IMR-90 (cell line): ENCODE data around the gene ETV3L. TPM values are rescaled to one million over a fixed set of nuclear protein-coding genes. Genes with fewer than 3 reads are reported as not detected.

Experiments used
- ATAC-seq: fragments of 200-7000 bp; cut with Tn5 transposase; 2 replicates; pipeline ENCODE4 v1.9.1; 2020; ENCODE audit warnings: low read depth, mild to moderate bottlenecking, moderate library complexity
- BruUV-seq: library from RNA; stranded (reverse); fragments of 400-500 nt; replicated peaks from 2 replicates; lab custom pipeline; 2021; lab: Mats Ljungman, UMichigan
- CTCF ChIA-PET: fragments of 300-600 bp; formaldehyde crosslinking; extraction: SDS; loops from one replicate; lab custom pipeline; 2021; ENCODE audit warnings: antibody characterized with exemption; lab: Yijun Ruan, JAX
- POLR2A ChIA-PET: fragments of 300-600 bp; sonication (Branson Sonifier 250); formaldehyde crosslinking; loops from one replicate; lab custom pipeline; 2022; ENCODE audit warnings: antibody characterized with exemption; ENCODE audit not compliant: unreplicated experiment; lab: Charles Lee
- DNase-seq: peaks from one replicate; pipeline ENCODE4 v3.0.0; 2013
- H2AFZ ChIP-seq: replicated peaks from 2 replicates; pipeline ENCODE3; 2013; ENCODE audit warnings: low read length, mild to moderate bottlenecking; ENCODE audit not compliant: poor library complexity
- H2AK5ac ChIP-seq: 2 replicates; pipeline ENCODE4 v1.6.1; 2013; ENCODE audit warnings: low read depth, low read length, inconsistent platforms
- H2AK9ac ChIP-seq: replicated peaks from 2 replicates; pipeline ENCODE3; 2013; ENCODE audit warnings: mild to moderate bottlenecking, low read depth, low read length, moderate library complexity; ENCODE audit not compliant: poor library complexity
- H2BK120ac ChIP-seq: 2 replicates; pipeline ENCODE4 v1.6.1; 2013; ENCODE audit warnings: low read depth, low read length, inconsistent platforms
- H2BK15ac ChIP-seq: 3 replicates; pipeline ENCODE4 v1.6.1; 2013; ENCODE audit warnings: low read depth, low read length, inconsistent platforms
- H2BK20ac ChIP-seq: 2 replicates; pipeline ENCODE4 v1.6.1; 2013; ENCODE audit warnings: low read depth, mild to moderate bottlenecking, inconsistent platforms, low read length, moderate library complexity
- H2BK5ac ChIP-seq: 2 replicates; pipeline ENCODE4 v1.6.1; 2013; ENCODE audit warnings: mild to moderate bottlenecking, low read depth, low read length, inconsistent platforms; ENCODE audit not compliant: poor library complexity, severe bottlenecking
- H3K14ac ChIP-seq: replicated peaks from 2 replicates; pipeline ENCODE4 v1.6.1; 2013; ENCODE audit warnings: low read depth, low read length, inconsistent platforms
- H3K18ac ChIP-seq: 2 replicates; pipeline ENCODE4 v1.6.1; 2013; ENCODE audit warnings: low read depth, low read length, control low read depth
- H3K23ac ChIP-seq: 2 replicates; pipeline ENCODE4 v1.6.1; 2013; ENCODE audit warnings: low read depth, low read length, inconsistent platforms
- H3K27ac ChIP-seq: 2 replicates; pipeline ENCODE4 v1.5.1; 2013; ENCODE audit warnings: mild to moderate bottlenecking, control low read depth, low read length; ENCODE audit not compliant: insufficient read depth
- H3K27me3 ChIP-seq: 2 replicates; pipeline ENCODE4 v1.6.1; 2013; ENCODE audit warnings: low read length; ENCODE audit not compliant: control insufficient read depth, insufficient read depth
- H3K36me3 ChIP-seq: 2 replicates; pipeline ENCODE4 v1.6.1; 2013; ENCODE audit warnings: low read length, mixed read lengths; ENCODE audit not compliant: control insufficient read depth, insufficient read depth
- H3K4ac ChIP-seq: 2 replicates; pipeline ENCODE4 v1.6.1; 2013; ENCODE audit warnings: low read depth, low read length, inconsistent platforms
- H3K4me1 ChIP-seq: 2 replicates; pipeline ENCODE4 v1.6.1; 2013; ENCODE audit warnings: low read length, mixed read lengths; ENCODE audit not compliant: control insufficient read depth, insufficient read depth
- H3K4me2 ChIP-seq: 2 replicates; pipeline ENCODE4 v1.6.1; 2013; ENCODE audit warnings: low read depth, mild to moderate bottlenecking, control low read depth, low read length, moderate library complexity
- H3K4me3 ChIP-seq: 2 replicates; pipeline ENCODE4 v1.5.1; 2013; ENCODE audit warnings: low read depth, mild to moderate bottlenecking, control low read depth, low read length, moderate library complexity; ENCODE audit not compliant: insufficient read depth
- H3K56ac ChIP-seq: 2 replicates; pipeline ENCODE4 v1.6.1; 2013; ENCODE audit warnings: low read length, inconsistent platforms; ENCODE audit not compliant: insufficient read depth; ENCODE audit errors: extremely low read depth
- H3K79me1 ChIP-seq, 2 experiments: 2 replicates each; pipeline ENCODE4 v1.6.1; 2013; ENCODE audit warnings: low read length in 2 of 2, inconsistent platforms in 1 of 2, low read depth in 1 of 2
- H3K9ac ChIP-seq: 2 replicates; pipeline ENCODE4 v1.6.1; 2013; ENCODE audit warnings: low read depth, low read length, control low read depth
- H3K9me1 ChIP-seq: 2 replicates; pipeline ENCODE4 v1.6.1; 2013; ENCODE audit warnings: low read length, inconsistent platforms; ENCODE audit not compliant: insufficient read depth
- H3K9me3 ChIP-seq: 2 replicates; pipeline ENCODE4 v1.6.1; 2013; ENCODE audit warnings: low read length; ENCODE audit not compliant: control insufficient read depth, insufficient read depth
- H4K20me1 ChIP-seq: 2 replicates; pipeline ENCODE4 v1.6.1; 2013; ENCODE audit warnings: low read length, inconsistent platforms; ENCODE audit not compliant: insufficient read depth
- H4K5ac ChIP-seq: 2 replicates; pipeline ENCODE4 v1.6.1; 2013; ENCODE audit warnings: mild to moderate bottlenecking, low read depth, low read length, control low read depth
- H4K8ac ChIP-seq, 2 experiments: 2 replicates each; pipeline ENCODE4 v1.6.1; 2013; ENCODE audit warnings: low read depth in 2 of 2, low read length in 2 of 2, control low read depth in 1 of 2, inconsistent platforms in 1 of 2
- H4K91ac ChIP-seq: 2 replicates; pipeline ENCODE4 v1.6.1; 2013; ENCODE audit warnings: low read depth, low read length, inconsistent platforms; ENCODE audit not compliant: insufficient read depth
- BHLHE40 ChIP-seq: fragments of 150-350 bp; IDR thresholded peaks from 2 replicates; pipeline ENCODE4 v1.6.1; 2016; ENCODE audit warnings: mild to moderate bottlenecking, low read depth, low read length
- CEBPB ChIP-seq: IDR thresholded peaks from 2 replicates; pipeline ENCODE4 v1.6.1; 2012; ENCODE audit warnings: low read depth, low read length, improper control_type of control experiment
- CHD1 ChIP-seq: IDR thresholded peaks from 2 replicates; pipeline ENCODE4 v1.6.1; 2012; ENCODE audit warnings: low read depth, low read length, improper control_type of control experiment
- CTCF ChIP-seq: conservative IDR thresholded peaks from 2 replicates; pipeline ENCODE4 v1.5.1; 2012; ENCODE audit warnings: mild to moderate bottlenecking, low read depth, low read length, improper control_type of control experiment
- ELK1 ChIP-seq: fragments of 150-350 bp; IDR thresholded peaks from 2 replicates; pipeline ENCODE4 v1.6.1; 2016; ENCODE audit warnings: low read depth, mild to moderate bottlenecking, low read length, moderate library complexity, borderline replicate concordance
- FOS ChIP-seq: fragments of 150-350 bp; IDR thresholded peaks from 2 replicates; pipeline ENCODE4 v1.6.1; 2016; ENCODE audit warnings: low read depth, low read length
- MAFK ChIP-seq: IDR thresholded peaks from 2 replicates; pipeline ENCODE4 v1.6.1; 2012; ENCODE audit warnings: low read depth, low read length, improper control_type of control experiment
- MAZ ChIP-seq: IDR thresholded peaks from 2 replicates; pipeline ENCODE4 v1.6.1; 2012; ENCODE audit warnings: low read depth, mild to moderate bottlenecking, low read length, improper control_type of control experiment, moderate library complexity, borderline replicate concordance
- MXI1 ChIP-seq: IDR thresholded peaks from 2 replicates; pipeline ENCODE4 v1.6.1; 2012; ENCODE audit warnings: low read depth, mild to moderate bottlenecking, low read length, moderate library complexity, borderline replicate concordance
- NFE2L2 ChIP-seq: fragments of 150-350 bp; IDR thresholded peaks from 2 replicates; pipeline ENCODE4 v1.6.1; 2016; ENCODE audit warnings: low read depth, mild to moderate bottlenecking, low read length
- POLR2A ChIP-seq: IDR thresholded peaks from 2 replicates; pipeline ENCODE4 v1.6.1; 2012; ENCODE audit warnings: mild to moderate bottlenecking, low read depth, low read length
- RAD21 ChIP-seq: IDR thresholded peaks from 2 replicates; pipeline ENCODE4 v1.6.1; 2012; ENCODE audit warnings: low read length, improper control_type of control experiment
- RCOR1 ChIP-seq: IDR thresholded peaks from 2 replicates; pipeline ENCODE4 v1.6.1; 2012; ENCODE audit warnings: mild to moderate bottlenecking, low read length, improper control_type of control experiment; ENCODE audit not compliant: insufficient replicate concordance
- RFX5 ChIP-seq: IDR thresholded peaks from 2 replicates; pipeline ENCODE4 v1.8.0; 2012; ENCODE audit warnings: low read depth, mild to moderate bottlenecking, low read length, moderate library complexity
- SMC3 ChIP-seq: fragments of 150-350 bp; IDR thresholded peaks from 2 replicates; pipeline ENCODE4 v1.6.1; 2016; ENCODE audit warnings: low read depth, mild to moderate bottlenecking, antibody characterized with exemption, low read length, moderate library complexity
- USF2 ChIP-seq: fragments of 150-350 bp; IDR thresholded peaks from 2 replicates; pipeline ENCODE4 v1.6.1; 2017; ENCODE audit warnings: mild to moderate bottlenecking, antibody characterized with exemption, low read length, low read depth
- WGBS, 2 experiments: methylation state at CpG; one replicate each; pipeline versions ENCODE4 v1.1.5 to v1.1.7; 2013; ENCODE audit warnings: missing lambda C conversion rate in 2 of 2; ENCODE audit not compliant: insufficient read length in 1 of 2; ENCODE audit errors: extremely low coverage in 2 of 2; 5-methylcytosine and 5-hydroxymethylcytosine counted together
- dilution Hi-C: fragments of 300-500 bp; cut with HindIII; formaldehyde crosslinking; loops from one replicate; pipeline ENCODE4 v1.14.3; 2018; ENCODE audit warnings: low sequenced_read_pairs; ENCODE audit not compliant: unreplicated experiment
- in situ Hi-C: fragments of 300-500 bp; cut with MboI; formaldehyde crosslinking; loops from 3 replicates; pipeline ENCODE4 v1.14.3; 2019; ENCODE audit warnings: low sequenced_read_pairs, inconsistent platforms, mixed read lengths
- intact Hi-C: fragments of 100-400 bp; cut with micrococcal nuclease; formaldehyde crosslinking; loops from 2 replicates; pipeline ENCODE4 v1.10.0; 2022
- polyA plus RNA-seq, 3 experiments: library from polyadenylated mRNA; depleted of rRNA; stranded (reverse); fragments of >200 nt; gene quantifications; 2 replicates each; pipeline ENCODE4 v1.2.3, GENCODE V29; 2012; ENCODE audit warnings: low replicate concordance in 1 of 3
- total RNA-seq: library from RNA; depleted of rRNA; stranded (reverse); fragments of >200 nt; gene quantifications from 2 replicates; pipeline ENCODE4 v1.2.3, GENCODE V29; 2012

ETV3L gene
- total and polyA plus RNA-seq, 2 of the 4 experiments (the other 2 are of a cell fraction) = not detected

GRCh38 chr1:157080714-157081113 lies 18.9 kb downstream of the ETV3L start:
- Histone ChIP-seq H3K4me3 (no peak overlapping the region), H3K27ac (no peak overlapping the region), H3K4me2 (no peak overlapping the region), H3K27me3 (peaks cover 19% of the 10 kb centered on the region), H4K20me1 (no peaks in the 10 kb centered on the region), H3K4ac (no peak overlapping the region), H4K8ac (no peak overlapping the region), H3K9me3 (no peaks in the 10 kb centered on the region), H3K14ac (no peak overlapping the region), H2AFZ (no peak overlapping the region), H3K23ac (no peak overlapping the region), H3K18ac (no peak overlapping the region), H2BK5ac (no peak overlapping the region), H3K9ac (no peak overlapping the region), H2AK5ac (no peak overlapping the region), H3K9me1 (no peaks in the 10 kb centered on the region), H3K4me1 (no peaks in the 10 kb centered on the region), H3K36me3 (no peaks in the 10 kb centered on the region), H2BK15ac (no peak overlapping the region), H4K91ac (no peak overlapping the region), H3K79me1 (no peaks in the 10 kb centered on the region), H2AK9ac (no peak overlapping the region), H3K56ac (no peak overlapping the region), H4K5ac (no peak overlapping the region), H2BK120ac (no peak overlapping the region), H2BK20ac (no peak overlapping the region)
- ChIA-PET CTCF (interaction anchor here (0.7 to 2.7 kb wide), 2 partner anchors 9 to 75 kb away, joined by 3 to 11 read pairs; no protein-coding TSS in a partner anchor), POLR2A (interaction anchor here (0.6 kb wide), 1 partner anchor 135 kb away, joined by 3 read pairs; no protein-coding TSS in a partner anchor)
- in situ Hi-C loops = no loop called here
- intact Hi-C loops = no loop called here
- DNase-seq (no peak), ATAC-seq (no peak)
- dilution Hi-C loops = no loop called here
- TF ChIP-seq RAD21 (no peak), CEBPB (no peak), ELK1 (no peak), MAFK (no peak), RCOR1 (no peak), USF2 (no peak), MAZ (no peak), CTCF (no peak), SMC3 (no peak), RFX5 (no peak), FOS (no peak), BHLHE40 (no peak), CHD1 (no peak), POLR2A (no peak), NFE2L2 (no peak), MXI1 (no peak)
- no TSS peak for BruUV-seq
- WGBS, 2 experiments = 60% methylated on average over 1 of the region's 10 CpGs; no CpG with 5 or more reads in 1 of the 2 experiments
